Measurements from ENCODE around the gene ABI3BP. TPM values are rescaled to one million over a fixed set of nuclear protein-coding genes. Genes with fewer than 3 reads are reported as not detected.

Gene ABI3BP
- total RNA-seq, 1 experiment from 2014 or later: 0.28 TPM

- H2BK12ac ChIP-seq (ENCODE audit: insufficient read length, low read depth, low read length): no peak overlapping the region
- peak; percentile 67 for DNase-seq
- TF ChIP-seq CTCF (conservative IDR thresholded peaks at IDR 0.05): peak; percentile 61
- H2BK20ac ChIP-seq (ENCODE audit: low read depth, low read length, poor library complexity, severe bottlenecking): no peak overlapping the region
- H3K79me2 ChIP-seq (ENCODE audit: insufficient read depth, low read length): no peaks in the 10 kb centered on the region
- no peak overlapping the region for H4K5ac ChIP-seq (ENCODE audit: insufficient read length, low read depth, low read length)
- no peaks in the 10 kb centered on the region for H3K27me3 ChIP-seq (ENCODE audit: insufficient read depth, low read length)
- H3K4me1 ChIP-seq (ENCODE audit: insufficient read depth, low read length): no peaks in the 10 kb centered on the region
- H2BK5ac ChIP-seq (ENCODE audit: insufficient read length, low read length): no peak overlapping the region
- H3K4me2 ChIP-seq (ENCODE audit: insufficient read depth, insufficient read length, low read length): no peak overlapping the region
- H2BK15ac ChIP-seq (ENCODE audit: low read depth, low read length): no peak overlapping the region
- no peak overlapping the region for H3K4me3 Mint-ChIP-seq
- H3K79me1 ChIP-seq (ENCODE audit: insufficient read depth, low read depth, low read length, poor library complexity, severe bottlenecking): no peaks in the 10 kb centered on the region
- no peak overlapping the region for H4K8ac ChIP-seq (replicated peaks; ENCODE audit: insufficient read length, low read depth, low read length)
- no peaks in the 10 kb centered on the region for H3K9me3 ChIP-seq (ENCODE audit: control insufficient read depth, low read depth, low read length)
- H4K20me1 ChIP-seq (ENCODE audit: control insufficient read depth, insufficient read depth, insufficient read length): no peaks in the 10 kb centered on the region
- H3K23me2 ChIP-seq (ENCODE audit: insufficient read length, low read depth, low read length, poor library complexity, severe bottlenecking): no peaks in the 10 kb centered on the region
- H3K27me3 Mint-ChIP-seq (ENCODE audit: low read depth): no peaks in the 10 kb centered on the region
- no peak overlapping the region for H3K23ac ChIP-seq (ENCODE audit: insufficient read length, low read depth, low read length)
- no peak overlapping the region for H3K27ac Mint-ChIP-seq
- no peak overlapping the region for H3K14ac ChIP-seq (ENCODE audit: insufficient read depth, low read length)
- no peak overlapping the region for H3K9ac ChIP-seq (ENCODE audit: extremely low read depth, insufficient read length, low read length)
- H3K36me3 Mint-ChIP-seq (ENCODE audit: insufficient read depth in 1 of 3, low read depth in 3 of 3): no peaks in the 10 kb centered on the region
- no peak overlapping the region for H4K91ac ChIP-seq (ENCODE audit: insufficient read length, low read depth, low read length)
- 0 out of 4 replicates have a peak, but pooled peaks cover 0 to 2% of the 10 kb centered on the region in 2 experiments for H3K4me1 Mint-ChIP-seq
- no peak overlapping the region for H2AK5ac ChIP-seq (ENCODE audit: insufficient read length, low read length)
- no peak overlapping the region for H2AFZ ChIP-seq (ENCODE audit: low read length)
- H3K56ac ChIP-seq (ENCODE audit: insufficient read length, low read depth, low read length): no peak overlapping the region
- no peaks in the 10 kb centered on the region for H3K9me3 Mint-ChIP-seq
- no peak overlapping the region for H2BK120ac ChIP-seq (ENCODE audit: low read depth, low read length, poor library complexity, severe bottlenecking)
- no peak overlapping the region for H3K18ac ChIP-seq (ENCODE audit: insufficient read length, low read depth, low read length)
- H3K27ac ChIP-seq (ENCODE audit: insufficient read length, low read depth, low read length): no peak overlapping the region
- no peak overlapping the region for H3K4ac ChIP-seq (ENCODE audit: low read depth, low read length)
- no CpG with 5 or more reads among the region's 2 CpGs for WGBS (ENCODE audit: extremely low coverage, insufficient read length, low lambda C conversion rate)
- H3T11ph ChIP-seq (ENCODE audit: low read length): no peak overlapping the region
Observed at GRCh38 chr3:100776746-100777145, 216.5 kb downstream of the ABI3BP start.

All from H9 (cell line).